Lower leg skin (tissue), 4 donors: ENCODE results near the gene PDE7B. TPM values are rescaled to one million over a fixed set of nuclear protein-coding genes. Genes with fewer than 3 reads are reported as not detected.

Source experiments
- DNase-seq, 2 donors: peaks; one replicate each; pipeline ENCODE4 v3.0.0-alpha.2; 2019; ENCODE audit warnings: low spot score in 2 of 2
- H3K4me3 ChIP-seq: fragments of 200-600 bp; sonication (generic); 2 replicates; pipeline ENCODE4 v1.5.1; 2017; ENCODE audit warnings: mild to moderate bottlenecking, low read depth; ENCODE audit not compliant: poor library complexity, severe bottlenecking
- POLR2A ChIP-seq, 2 donors: fragments of 450-650 bp; IDR thresholded peaks; one replicate each; pipeline ENCODE4 v1.6.1; 2016 to 2017; ENCODE audit warnings: antibody characterized with exemption in 2 of 2, mild to moderate bottlenecking in 1 of 2, moderate library complexity in 1 of 2
- WGBS, 2 donors: methylation state at CpG; one replicate each; pipeline ENCODE4 v1.1.5; 2018; 5-methylcytosine and 5-hydroxymethylcytosine counted together
- intact Hi-C: fragments of 100-400 bp; cut with DNase I; formaldehyde crosslinking; loops from one replicate; pipeline ENCODE4 v1.15.0; 2023; ENCODE audit warnings: low total_unique reads
- total RNA-seq, 4 donors: library from RNA; depleted of rRNA; stranded (reverse); fragments of >200 nt; gene quantifications; one replicate each; pipeline ENCODE4 v1.1.0, GENCODE V29; 2016
- TF ChIP-seq, protein P1 (sequence below), 3 donors: fragments of 450-650 bp; IDR thresholded peaks; one replicate each; pipeline ENCODE4 v1.5.1; 2016; ENCODE audit warnings: antibody characterized with exemption in 3 of 3, mild to moderate bottlenecking in 3 of 3, moderate library complexity in 2 of 3

The PDE7B gene
- total RNA-seq, 4 donors from 2014 or later: 0.30 to 1.5 (median 0.89) TPM

DNA sequence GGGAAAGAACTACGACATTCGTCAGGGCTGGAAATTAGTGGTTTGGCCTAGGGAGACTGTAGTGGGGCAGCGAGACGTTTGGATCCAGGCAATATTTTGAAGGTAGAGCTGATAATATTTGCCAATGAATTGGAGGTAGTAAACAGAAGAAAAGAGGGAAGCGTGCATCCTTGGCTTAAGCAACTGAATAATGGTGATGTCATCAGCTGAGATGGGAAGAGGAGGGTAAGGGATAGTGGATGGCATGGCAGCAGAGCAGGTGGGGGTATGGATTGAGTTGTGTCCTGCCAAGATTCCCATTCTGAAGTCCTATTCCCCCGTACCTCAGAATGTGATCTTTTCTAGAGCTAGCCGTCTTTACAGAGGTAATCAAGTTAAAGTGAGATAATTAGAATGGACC, 119.2 kb downstream of the PDE7B start:
- intact Hi-C loops: no loop called here
- no peak overlapping the region for H3K4me3 ChIP-seq
- DNase-seq: no peak
- 92 to 93% methylated on average over 7 of the region's 7 CpGs for WGBS, 2 donors
- no peak for TF ChIP-seq POLR2A (IDR thresholded peaks at IDR 0.05)
- TF ChIP-seq, protein P1, sequence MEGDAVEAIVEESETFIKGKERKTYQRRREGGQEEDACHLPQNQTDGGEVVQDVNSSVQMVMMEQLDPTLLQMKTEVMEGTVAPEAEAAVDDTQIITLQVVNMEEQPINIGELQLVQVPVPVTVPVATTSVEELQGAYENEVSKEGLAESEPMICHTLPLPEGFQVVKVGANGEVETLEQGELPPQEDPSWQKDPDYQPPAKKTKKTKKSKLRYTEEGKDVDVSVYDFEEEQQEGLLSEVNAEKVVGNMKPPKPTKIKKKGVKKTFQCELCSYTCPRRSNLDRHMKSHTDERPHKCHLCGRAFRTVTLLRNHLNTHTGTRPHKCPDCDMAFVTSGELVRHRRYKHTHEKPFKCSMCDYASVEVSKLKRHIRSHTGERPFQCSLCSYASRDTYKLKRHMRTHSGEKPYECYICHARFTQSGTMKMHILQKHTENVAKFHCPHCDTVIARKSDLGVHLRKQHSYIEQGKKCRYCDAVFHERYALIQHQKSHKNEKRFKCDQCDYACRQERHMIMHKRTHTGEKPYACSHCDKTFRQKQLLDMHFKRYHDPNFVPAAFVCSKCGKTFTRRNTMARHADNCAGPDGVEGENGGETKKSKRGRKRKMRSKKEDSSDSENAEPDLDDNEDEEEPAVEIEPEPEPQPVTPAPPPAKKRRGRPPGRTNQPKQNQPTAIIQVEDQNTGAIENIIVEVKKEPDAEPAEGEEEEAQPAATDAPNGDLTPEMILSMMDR (IDR thresholded peaks at IDR 0.05): no peak

DNA sequence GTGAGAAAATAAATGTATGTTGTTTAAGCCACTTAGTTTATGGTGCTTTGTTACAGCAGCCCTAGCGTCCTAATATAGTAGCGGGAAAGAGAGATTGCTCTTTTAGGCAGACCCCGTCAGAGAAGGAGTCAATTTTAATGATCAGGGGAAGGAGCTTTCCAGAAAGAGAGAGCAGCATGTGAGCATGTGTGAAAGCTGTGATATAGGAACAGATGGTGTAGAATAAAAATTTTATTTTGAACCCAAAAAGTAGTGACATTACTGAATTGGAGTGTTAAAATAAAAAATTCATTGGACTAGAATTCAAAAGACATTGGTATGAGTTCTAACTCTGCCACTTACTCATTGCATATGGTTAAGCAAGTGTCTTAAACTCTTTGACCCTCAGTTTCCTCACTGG, 119.8 kb downstream of the PDE7B start:
- intact Hi-C loops: no loop called here
- 96% methylated on average over 3 of the region's 3 CpGs for WGBS, 2 donors
- TF ChIP-seq POLR2A (IDR thresholded peaks at IDR 0.05): no peak
- TF ChIP-seq, protein P1 (IDR thresholded peaks at IDR 0.05): no peak
- DNase-seq: no peak
- H3K4me3 ChIP-seq: no peak overlapping the region

DNA sequence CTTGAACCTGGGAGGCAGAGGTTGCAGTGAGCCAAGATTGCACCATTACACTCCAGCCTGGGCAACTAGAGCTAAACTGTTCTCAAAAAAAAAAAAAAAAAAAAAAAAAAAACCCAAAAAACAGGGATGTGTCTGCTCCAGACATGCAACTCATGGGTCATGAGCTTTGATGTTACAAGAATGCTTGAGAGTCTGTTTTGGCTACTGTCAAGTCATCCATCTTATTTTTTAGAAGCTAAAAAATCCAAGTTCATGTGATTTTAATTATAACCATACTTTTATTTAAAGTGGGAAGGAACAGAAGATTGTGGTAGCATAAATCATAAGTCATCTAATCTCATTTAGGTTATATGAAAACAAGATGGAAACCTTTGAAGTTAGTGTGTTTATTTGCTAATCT, 120.6 kb downstream of the PDE7B start:
- H3K4me3 ChIP-seq: no peak overlapping the region
- DNase-seq: no peak
- no peak for TF ChIP-seq POLR2A (IDR thresholded peaks at IDR 0.05)
- TF ChIP-seq, protein P1 (IDR thresholded peaks at IDR 0.05): no peak
- intact Hi-C loops: no loop called here

DNA sequence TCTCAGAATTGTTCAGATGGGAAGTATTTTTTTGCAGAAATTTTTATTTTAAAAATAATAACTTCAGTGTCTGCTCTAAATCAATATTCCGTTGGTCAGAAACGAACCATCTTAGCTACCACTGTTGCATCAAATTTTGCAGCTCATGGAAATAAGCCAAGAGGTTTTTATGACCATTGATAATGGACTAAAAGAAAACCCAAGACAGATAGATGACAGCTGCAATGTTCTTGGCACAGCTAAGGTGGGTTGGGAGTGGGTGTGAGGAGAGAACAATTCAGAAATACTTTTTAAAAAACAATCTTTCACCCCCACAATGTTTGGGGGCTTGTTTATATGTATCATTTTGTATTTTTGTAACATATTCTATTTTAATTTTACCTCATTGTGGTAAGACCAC, 121.1 kb downstream of the PDE7B start:
- intact Hi-C loops: no loop called here
- TF ChIP-seq, protein P1 (IDR thresholded peaks at IDR 0.05): no peak
- no peak for TF ChIP-seq POLR2A (IDR thresholded peaks at IDR 0.05)
- WGBS, 2 donors: 59 to 67% methylated on average over 2 of the region's 2 CpGs

DNA sequence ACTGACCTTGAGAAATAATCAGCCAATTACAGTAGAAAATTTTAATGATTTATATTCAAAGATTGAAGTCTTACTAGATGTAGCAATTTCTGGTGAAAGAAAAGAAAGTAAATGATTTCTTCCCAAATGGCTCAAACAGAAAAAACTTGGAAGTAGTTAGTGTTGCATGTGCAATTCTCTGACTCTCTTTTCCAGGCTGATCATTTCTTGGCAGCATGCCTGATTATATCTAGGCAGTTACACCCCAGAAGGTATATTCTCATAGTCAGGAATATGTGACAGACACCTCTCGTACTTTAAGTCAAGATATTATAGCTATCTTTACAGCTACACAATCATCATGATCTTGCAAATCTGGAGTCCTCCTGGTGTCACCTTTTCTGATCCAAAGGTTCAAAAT, 122.9 kb downstream of the PDE7B start:
- no peak for DNase-seq
- WGBS, 2 donors: 52 to 81% methylated on average over 1 of the region's 1 CpG
- no peak for TF ChIP-seq POLR2A (IDR thresholded peaks at IDR 0.05)
- TF ChIP-seq, protein P1 (IDR thresholded peaks at IDR 0.05): no peak
- intact Hi-C loops: no loop called here
- no peak overlapping the region for H3K4me3 ChIP-seq

More for the DNA sequence above, 121.1 kb downstream of the PDE7B start:
- no peak overlapping the region for H3K4me3 ChIP-seq
- no peak for DNase-seq

DNA sequence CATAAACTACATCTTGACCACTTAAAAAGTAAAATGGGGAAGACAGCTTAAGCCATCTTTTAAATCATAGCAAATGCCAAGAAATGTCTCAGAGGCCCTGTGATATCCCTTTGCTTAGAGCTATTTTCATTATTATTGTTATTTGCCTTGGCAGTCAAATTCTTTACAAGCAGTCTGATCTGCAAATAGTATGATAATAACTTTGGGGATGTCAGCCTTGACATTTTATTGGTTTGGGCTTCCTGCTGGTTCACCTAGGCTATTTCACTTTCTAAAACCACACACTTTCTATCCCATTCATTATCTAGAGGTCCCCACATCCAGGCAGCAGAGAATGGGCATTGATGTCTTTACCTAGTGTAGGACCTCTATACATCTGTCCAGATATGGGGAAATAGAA, 125.1 kb downstream of the PDE7B start:
- intact Hi-C loops: no loop called here
- TF ChIP-seq, protein P1 (IDR thresholded peaks at IDR 0.05): no peak
- TF ChIP-seq POLR2A (IDR thresholded peaks at IDR 0.05): no peak
- H3K4me3 ChIP-seq: no peak overlapping the region
- no peak for DNase-seq
